ENCODE results near the gene HOXB5.

- TF ChIP-seq POLR2A (IDR thresholded peaks at IDR 0.05) (no peak), EP300 (IDR thresholded peaks at IDR 0.05) (no peak), CTCF (IDR thresholded peaks at IDR 0.05) (no peak), POLR2AphosphoS5 (IDR thresholded peaks at IDR 0.05) (peak; percentile 20)
Observed at GRCh38 chr17:48556576-48557401, 36.8 kb downstream of the HOXB5 start.

Data from gastroesophageal sphincter (tissue), 3 donors.